NCI-H345 treated with DMSO at 0.1 percent for 48 hours (cell line): ENCODE data around the gene ZBTB42.
"Not testable (repeated sequence)": the region's sequence is repeated elsewhere in the genome, so short reads cannot be mapped to it uniquely, and the experiment has no call there.

ENCODE experiments used
- DNase-seq: peaks from one replicate; lab custom pipeline; 2025; ENCODE audit not compliant: unreplicated experiment; lab: John Stamatoyannopoulos, UW

ZBTB42 gene

GRCh38 chr14:104805941-104806624 is 5.2 kb downstream of the ZBTB42 start:
- no peak for DNase-seq

- DNase-seq = no peak
Measured at GRCh38 chr14:104806625-104807465, 5.9 kb downstream of the ZBTB42 start.

GRCh38 chr14:104808456-104808855 is 7.6 kb downstream of the ZBTB42 start:
- no peak for DNase-seq

GRCh38 chr14:104810316-104810715 is 9.4 kb downstream of the ZBTB42 start:
- no peak for DNase-seq

GRCh38 chr14:104813286-104813685 is 12.4 kb downstream of the ZBTB42 start:
- DNase-seq = no peak

- DNase-seq = not testable (repeated sequence)
Measured at GRCh38 chr14:104814701-104815100, 13.8 kb downstream of the ZBTB42 start.

- DNase-seq = no peak
Measured at GRCh38 chr14:104816616-104816884, 15.6 kb downstream of the ZBTB42 start.

- no peak for DNase-seq
Measured at GRCh38 chr14:104817930-104818713, 17.2 kb downstream of the ZBTB42 start.

- DNase-seq = no peak
Measured at GRCh38 chr14:104818714-104819161, 17.8 kb downstream of the ZBTB42 start.

GRCh38 chr14:104819361-104819781 is 18.5 kb downstream of the ZBTB42 start:
- no peak for DNase-seq

- DNase-seq = no peak
Measured at GRCh38 chr14:104820669-104821228, 19.8 kb downstream of the ZBTB42 start.

- no peak for DNase-seq
Measured at GRCh38 chr14:104821229-104821945, 20.5 kb downstream of the ZBTB42 start.

- no peak for DNase-seq
Measured at GRCh38 chr14:104821971-104822608, 21.2 kb downstream of the ZBTB42 start.

- DNase-seq = no peak
Measured at GRCh38 chr14:104822821-104823615, 22.1 kb downstream of the ZBTB42 start.

- DNase-seq = no peak
Measured at GRCh38 chr14:104824353-104824997, 23.6 kb downstream of the ZBTB42 start.

- DNase-seq = peak; percentile 47
Measured at GRCh38 chr14:104826189-104826860, 25.4 kb downstream of the ZBTB42 start.

GRCh38 chr14:104826861-104827176 is 25.9 kb downstream of the ZBTB42 start:
- no peak for DNase-seq
